ENCODE data around the gene ZNF14.

Gene ZNF14

DNA sequence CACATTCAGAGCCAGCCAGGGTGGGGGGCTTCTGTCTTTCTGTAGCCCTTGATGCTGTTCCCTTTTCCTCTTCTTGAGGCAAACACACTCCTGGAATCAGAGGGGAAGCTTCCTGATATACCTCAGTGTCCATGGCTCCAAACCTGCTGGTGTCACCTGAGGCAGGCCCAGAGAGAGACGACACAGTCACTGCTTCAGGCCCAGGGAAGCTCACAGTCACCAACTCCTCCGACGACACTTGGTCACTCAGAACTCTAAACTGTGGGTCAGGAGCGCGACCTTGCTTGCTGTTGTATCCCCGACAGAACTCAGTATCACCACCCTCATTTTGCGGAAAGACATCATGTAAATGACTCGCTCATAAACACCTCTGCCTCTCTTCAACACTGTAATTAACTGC, 70.6 kb downstream of the ZNF14 start:
- no peak for DNase-seq (ENCODE audit: low read depth)
- no peak for TF ChIP-seq CTCF (IDR thresholded peaks at IDR 0.05; ENCODE audit: low read depth, low read length, missing control alignments)
- peak overlapping the region; percentile 99 for H3K4me3 ChIP-seq (ENCODE audit: low read depth, low read length)

- TF ChIP-seq CTCF (IDR thresholded peaks at IDR 0.05; ENCODE audit: low read depth, low read length, missing control alignments) = no peak
- DNase-seq (ENCODE audit: low read depth) = peak; percentile 95
- H3K4me3 ChIP-seq (ENCODE audit: low read depth, low read length) = peak overlapping the region; percentile 99
These were observed 71.1 kb downstream of the ZNF14 start for GRCh38 chr19:19661675-19662251.

GRCh38 chr19:19661141-19661674, 71.7 kb downstream of the ZNF14 start:
- TF ChIP-seq CTCF (IDR thresholded peaks at IDR 0.05; ENCODE audit: low read depth, low read length, missing control alignments) = no peak
- no peak for DNase-seq (ENCODE audit: low read depth)
- H3K4me3 ChIP-seq (ENCODE audit: low read depth, low read length) = peak overlapping the region; percentile 99
